ENCODE data around the gene OR10C1. TPM values are rescaled to one million over a fixed set of nuclear protein-coding genes. Genes with fewer than 3 reads are reported as not detected.

The OR10C1 gene
- total RNA-seq, 1 experiment from 2014 or later, result not detected

DNA sequence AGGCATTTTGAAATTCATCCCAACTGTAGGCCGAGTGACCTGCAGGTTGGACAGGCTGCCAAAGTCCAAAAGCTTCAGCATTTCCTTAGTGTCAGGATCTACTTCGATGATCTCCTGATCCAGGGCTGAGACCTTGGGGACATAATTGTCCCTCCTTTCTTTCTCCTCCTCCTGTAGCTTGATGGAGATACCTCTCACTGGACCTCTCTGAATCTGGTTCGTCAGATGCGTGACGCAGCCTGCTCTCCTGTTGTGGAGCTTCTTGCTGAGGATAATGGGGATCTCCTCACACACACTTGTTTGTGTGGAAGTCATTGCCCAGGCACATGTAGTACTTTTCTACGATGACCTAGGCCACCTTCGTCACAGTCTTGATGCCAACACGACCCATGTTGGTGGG, 50.2 kb downstream of the OR10C1 start:
- TF ChIP-seq CTCF (conservative IDR thresholded peaks at IDR 0.05), result no peak
- Histone ChIP-seq H3K4ac (ENCODE audit: low read depth, low read length) (no peak overlapping the region), H3K4me2 (ENCODE audit: insufficient read depth, insufficient read length, low read length) (no peak overlapping the region), H4K20me1 (ENCODE audit: control insufficient read depth, insufficient read depth, insufficient read length) (no peaks in the 10 kb centered on the region), H4K91ac (ENCODE audit: insufficient read length, low read depth, low read length) (no peak overlapping the region), H3K23me2 (ENCODE audit: insufficient read length, low read depth, low read length, poor library complexity, severe bottlenecking) (no peaks in the 10 kb centered on the region), H2BK5ac (ENCODE audit: insufficient read length, low read length) (no peak overlapping the region), H2BK15ac (ENCODE audit: low read depth, low read length) (no peak overlapping the region), H3K18ac (ENCODE audit: insufficient read length, low read depth, low read length) (no peak overlapping the region), H3K79me1 (ENCODE audit: insufficient read depth, low read depth, low read length, poor library complexity, severe bottlenecking) (no peaks in the 10 kb centered on the region), H3K4me1 (ENCODE audit: insufficient read depth, low read length) (no peaks in the 10 kb centered on the region), H2AK5ac (ENCODE audit: insufficient read length, low read length) (no peak overlapping the region), H2AFZ (ENCODE audit: low read length) (no peak overlapping the region), H3K27me3 (ENCODE audit: insufficient read depth, low read length) (no peaks in the 10 kb centered on the region), H3K79me2 (ENCODE audit: insufficient read depth, low read length) (no peaks in the 10 kb centered on the region), H2BK20ac (ENCODE audit: low read depth, low read length, poor library complexity, severe bottlenecking) (no peak overlapping the region), H3K9me3 (ENCODE audit: control insufficient read depth, low read depth, low read length) (no peaks in the 10 kb centered on the region), H2BK12ac (ENCODE audit: insufficient read length, low read depth, low read length) (no peak overlapping the region), H3K9ac (ENCODE audit: extremely low read depth, insufficient read length, low read length) (no peak overlapping the region), H3T11ph (ENCODE audit: low read length) (no peak overlapping the region), H3K14ac (ENCODE audit: insufficient read depth, low read length) (no peak overlapping the region), H3K23ac (ENCODE audit: insufficient read length, low read depth, low read length) (no peak overlapping the region), H4K8ac (replicated peaks; ENCODE audit: insufficient read length, low read depth, low read length) (no peak overlapping the region), H2BK120ac (ENCODE audit: low read depth, low read length, poor library complexity, severe bottlenecking) (no peak overlapping the region), H3K56ac (ENCODE audit: insufficient read length, low read depth, low read length) (no peak overlapping the region), H3K27ac (ENCODE audit: insufficient read length, low read depth, low read length) (no peak overlapping the region), H4K5ac (ENCODE audit: insufficient read length, low read depth, low read length) (no peak overlapping the region)
- no peaks in the 10 kb centered on the region for H3K36me3 Mint-ChIP-seq (ENCODE audit: insufficient read depth in 1 of 3, low read depth in 3 of 3)
- H3K4me1 Mint-ChIP-seq, result peaks cover 0 to 8% of the 10 kb centered on the region in 2 experiments; a peak in 3 of 4 replicates
- WGBS (ENCODE audit: extremely low coverage, insufficient read length, low lambda C conversion rate), result no CpG with 5 or more reads among the region's 8 CpGs
- no peaks in the 10 kb centered on the region; the same call in 1 of the 2 replicates for H3K27me3 Mint-ChIP-seq (ENCODE audit: low read depth)
- no peak overlapping the region for H3K4me3 Mint-ChIP-seq
- no peaks in the 10 kb centered on the region; a peak in 1 of 5 replicates for H3K9me3 Mint-ChIP-seq
- no peak for DNase-seq
- no peak overlapping the region; a peak in 1 of 7 replicates for H3K27ac Mint-ChIP-seq
